K562 (cell line): Measurements from ENCODE around the gene CC2D1A. TPM values are rescaled to one million over a fixed set of nuclear protein-coding genes. Genes with fewer than 3 reads are reported as not detected.

Experiments used
- ATAC-seq: fragments of 200-7000 bp; cut with Tn5 transposase; 3 replicates; pipeline ENCODE4 v1.9.1; 2020; ENCODE audit warnings: moderate library complexity
- BruUV-seq: library from RNA; stranded (reverse); fragments of 400-500 nt; replicated peaks from 2 replicates; lab custom pipeline; 2021; lab: Mats Ljungman, UMichigan
- CTCF ChIA-PET: fragments of 300-600 bp; formaldehyde crosslinking; extraction: SDS; loops from one replicate; lab custom pipeline; 2021; ENCODE audit warnings: low intra/inter-chr PET ratio; lab: Yijun Ruan, JAX
- POLR2A ChIA-PET: fragments of 300-600, 350-650 bp; sonication (Branson Sonifier 250); formaldehyde crosslinking; extraction: SDS; loops from one replicate; lab custom pipeline; 2021; ENCODE audit warnings: antibody characterized with exemption, inconsistent platforms; lab: Yijun Ruan, JAX
- DNase-seq, 4 experiments: peaks; one replicate each; pipeline versions ENCODE4 v3.0.0 to v3.0.0-alpha.2; 2011 to 2018; ENCODE audit warnings: low spot score in 3 of 4, mixed read lengths in 3 of 4; ENCODE audit errors: extremely low read depth in 1 of 4
- FAIRE-seq: peaks from 2 replicates; lab custom pipeline; 2011; peaks lifted over from hg19 to GRCh38; lab: Jason Lieb, UNC
- H2AFZ ChIP-seq: 2 replicates; pipeline ENCODE4 v1.6.0; 2011; ENCODE audit warnings: low read depth, low read length, control low read depth, inconsistent platforms
- H3K27ac ChIP-seq: fragments of 200-600 bp; 3 replicates; pipeline ENCODE4 v1.8.0; 2011; ENCODE audit warnings: low read depth, mild to moderate bottlenecking, control low read depth, inconsistent platforms, low read length, moderate library complexity, mixed read lengths; ENCODE audit errors: extremely low read depth
- H3K27me3 ChIP-seq, 2 experiments: fragments of 300-600 bp in 1 of 2; 2 replicates in 1 of 2; 3 replicates in 1 of 2; pipeline versions ENCODE4 v1.6.0 to v1.8.0; 2011; ENCODE audit warnings: inconsistent platforms in 2 of 2, low read length in 2 of 2, mild to moderate bottlenecking in 1 of 2, mixed read lengths in 1 of 2, moderate library complexity in 1 of 2; ENCODE audit not compliant: control insufficient read depth in 2 of 2, insufficient read depth in 2 of 2
- H3K36me3 ChIP-seq: fragments of 300-600 bp; 3 replicates; pipeline ENCODE4 v1.8.0; 2011; ENCODE audit warnings: mild to moderate bottlenecking, low read length, inconsistent platforms; ENCODE audit not compliant: control insufficient read depth, insufficient read depth
- H3K4me1 ChIP-seq, 2 experiments: fragments of 200-600 bp in 1 of 2; replicated peaks in 1 of 2; 2 replicates in 1 of 2; 3 replicates in 1 of 2; pipeline versions ENCODE4 v1.5.1 to v1.8.0; 2011; ENCODE audit warnings: inconsistent platforms in 2 of 2, low read length in 2 of 2, mild to moderate bottlenecking in 1 of 2, mixed read lengths in 1 of 2, moderate library complexity in 1 of 2; ENCODE audit not compliant: control insufficient read depth in 2 of 2, insufficient read depth in 2 of 2
- H3K4me2 ChIP-seq: 2 replicates; pipeline ENCODE4 v1.6.1; 2011; ENCODE audit warnings: low read length, control low read depth, inconsistent platforms, mixed read lengths; ENCODE audit not compliant: insufficient read depth
- H3K4me3 ChIP-seq: fragments of 200-600 bp; sonication (generic), shearing (Covaris generic); 2 replicates; pipeline ENCODE4 v1.5.1; 2016; ENCODE audit warnings: control low read depth, inconsistent platforms
- H3K79me2 ChIP-seq: fragments of 200-600 bp; 3 replicates; pipeline ENCODE4 v1.8.0; 2011; ENCODE audit warnings: low read length, inconsistent platforms; ENCODE audit not compliant: control insufficient read depth, insufficient read depth
- H3K9ac ChIP-seq, 2 experiments: 2 replicates each; pipeline versions ENCODE4 v1.6.0 to v1.6.1; 2011; ENCODE audit warnings: low read depth in 2 of 2, low read length in 2 of 2, control low read depth in 1 of 2, inconsistent platforms in 1 of 2, mild to moderate bottlenecking in 1 of 2, mixed read lengths in 1 of 2; ENCODE audit not compliant: insufficient read depth in 1 of 2
- H3K9me1 ChIP-seq: one replicate; pipeline ENCODE4 v1.6.0; 2011; ENCODE audit warnings: inconsistent platforms, mild to moderate bottlenecking, low read length, moderate library complexity; ENCODE audit not compliant: control insufficient read depth, insufficient read depth
- H3K9me3 ChIP-seq: replicated peaks from 2 replicates; pipeline ENCODE4 v1.5.1; 2011; ENCODE audit warnings: low read depth, low read length, inconsistent platforms; ENCODE audit not compliant: control insufficient read depth, insufficient read depth
- H4K20me1 ChIP-seq: replicated peaks from 2 replicates; pipeline ENCODE4 v1.6.1; 2011; ENCODE audit warnings: low read length, inconsistent platforms, mixed read lengths; ENCODE audit not compliant: control insufficient read depth, insufficient read depth
- CHAMP1 ChIP-seq: fragments of 450-650 bp; IDR thresholded peaks from 2 replicates; pipeline ENCODE4 v1.6.1; 2016; ENCODE audit warnings: mild to moderate bottlenecking
- CLOCK ChIP-seq: fragments of 250-450 bp; sonication (Bioruptor Pico); IDR thresholded peaks from 2 replicates; pipeline ENCODE4 v1.4.0; 2020; ENCODE audit warnings: mild to moderate bottlenecking, moderate library complexity, borderline replicate concordance
- MAX ChIP-seq: sonication (generic); formaldehyde crosslinking; IDR thresholded peaks from 2 replicates; pipeline ENCODE4 v1.9.0; 2022; ENCODE audit warnings: mild to moderate bottlenecking, missing genetic modification reagents
- NR0B1 ChIP-seq: fragments of 450-650 bp; IDR thresholded peaks from one replicate; pipeline ENCODE4 v1.6.1; 2018; ENCODE audit warnings: mild to moderate bottlenecking, moderate library complexity; ENCODE audit not compliant: partially characterized antibody
- PHB2 ChIP-seq: fragments of 450-650 bp; IDR thresholded peaks from 2 replicates; pipeline ENCODE4 v1.6.1; 2017; ENCODE audit warnings: low read depth
- PHF8 ChIP-seq: fragments of 200-600 bp; sonication (generic); IDR thresholded peaks from 2 replicates; pipeline ENCODE4 v1.6.1; 2012; ENCODE audit warnings: mixed run types, mild to moderate bottlenecking, inconsistent platforms, low read length, moderate library complexity, borderline replicate concordance
- PKNOX1 ChIP-seq: fragments of 450-650 bp; IDR thresholded peaks from 2 replicates; pipeline ENCODE4 v1.6.1; 2016
- ZBTB43 ChIP-seq: sonication (generic); formaldehyde crosslinking; IDR thresholded peaks from 2 replicates; pipeline ENCODE4 v1.8.0; 2023; ENCODE audit warnings: mild to moderate bottlenecking, missing genetic modification reagents
- ZNF24 ChIP-seq: fragments of 450-650 bp; IDR thresholded peaks from 2 replicates; pipeline ENCODE4 v1.6.1; 2016
- ZNF316 ChIP-seq: fragments of 450-650 bp; IDR thresholded peaks from 2 replicates; pipeline ENCODE4 v1.6.1; 2016
- ZNF586 ChIP-seq: fragments of 450-650 bp; formaldehyde crosslinking; conservative IDR thresholded peaks from 2 replicates; pipeline ENCODE4 v1.4.0; 2020; ENCODE audit warnings: mild to moderate bottlenecking, moderate library complexity
- ZNF589 ChIP-seq: fragments of 200-800 bp; sonication (Bioruptor generic); IDR thresholded peaks from 2 replicates; pipeline ENCODE4 v1.6.1; 2016; ENCODE audit warnings: low read depth, missing genetic modification characterization, missing compliant biosample characterization
- WGBS: fragments of 100-300 bp; shearing (Covaris generic); methylation state at CpG from one replicate; pipeline ENCODE4 v1.1.6; 2016; ENCODE audit warnings: low coverage, mixed read lengths; ENCODE audit not compliant: insufficient coverage; ENCODE audit errors: missing lambda C conversion rate; 5-methylcytosine and 5-hydroxymethylcytosine counted together
- in situ Hi-C: fragments of 300-500 bp; cut with MboI; formaldehyde crosslinking; loops from 4 replicates; pipeline ENCODE4 v1.15.0; 2018; ENCODE audit warnings: inconsistent platforms, mixed read lengths
- intact Hi-C: fragments of 100-400 bp; cut with micrococcal nuclease; formaldehyde crosslinking; loops from 2 replicates; pipeline ENCODE4 v1.14.2; 2022
- polyA plus RNA-seq, 8 experiments: library from polyadenylated mRNA; depleted of rRNA in 4 of 8; stranded (reverse) in 5 of 8; unstranded in 3 of 8; fragments of >200 nt; fragmentation: Nextera tagmentation in 2 of 8; fragmentation: Illumina TruSeq in 1 of 8; extraction: Ambion mirVana in 2 of 8; extraction: Trizol in 1 of 8; gene quantifications; 2 replicates each; pipeline versions ENCODE4 v1.2.1 to v1.2.3, GENCODE V29; 2011 to 2014; ENCODE audit warnings: inconsistent platforms in 1 of 8, missing spikeins in 1 of 8
- total RNA-seq, 7 experiments: library from RNA; depleted of rRNA in 6 of 7; stranded (reverse); fragments of >200 nt in 6 of 7; fragmentation: Illumina TruSeq in 2 of 7; extraction: Trizol in 2 of 7; gene quantifications; 2 replicates each; pipeline versions ENCODE4 v1.2.1 to v1.2.3, GENCODE V29; 2011 to 2021; ENCODE audit warnings: low replicate concordance in 1 of 7

The CC2D1A gene
- total and polyA plus RNA-seq, 9 of the 15 experiments (the other 6 are each of a cell fraction or from before 2014, with no cell fraction given): 0.32 to 31.0 (median 12.9) TPM

- intact Hi-C loops: no loop called here
- Histone ChIP-seq H2AFZ (no peak overlapping the region), H3K79me2 (no peaks in the 10 kb centered on the region), H3K36me3 (no peaks in the 10 kb centered on the region), H4K20me1 (peaks cover 5% of the 10 kb centered on the region; the same call in 1 of the 2 replicates), H3K9me1 (no peaks in the 10 kb centered on the region), H3K9ac (no peak overlapping the region), H3K4me3 (no peak overlapping the region), H3K27ac (no peak overlapping the region), H3K4me2 (no peak overlapping the region), H3K9me3 (no peaks in the 10 kb centered on the region; the same call in 1 of the 2 replicates), H3K27me3 (peaks cover 14 to 25% of the 10 kb centered on the region in 2 experiments; a peak in 4 of 5 replicates), H3K4me1 (peaks cover under 1 to 27% of the 10 kb centered on the region in 2 experiments; a peak in 3 of 5 replicates)
- DNase-seq: no peak
- ATAC-seq: no peak
- TF ChIP-seq ZNF316 (no peak), ZNF589 (CRISPR knock-in tag) (no peak), MAX (CRISPR knock-in tag) (peak; percentile 41; the same call in 1 of the 2 replicates), PHF8 (no peak), ZNF24 (no peak), PKNOX1 (0 out of 2 replicates have a peak, but pooled peaks have one; percentile 24), CLOCK (CRISPR knock-in tag) (no peak), NR0B1 (no peak), PHB2 (no peak), ZNF586 (CRISPR knock-in tag) (no peak), ZBTB43 (CRISPR knock-in tag) (no peak), CHAMP1 (no peak)
- CTCF ChIA-PET: no interaction called here
- POLR2A ChIA-PET: no interaction called here
- in situ Hi-C loops: no loop called here
- WGBS: 60% methylated on average over 15 of the region's 15 CpGs
- FAIRE-seq: peak; percentile 40
- BruUV-seq: no TSS peak
Observed at GRCh38 chr19:13866463-13867046, 39.4 kb upstream of the CC2D1A start.
